Ectodermal cell (in vitro differentiated cells): ENCODE data around the gene IDS.

Source experiments
- H3K27ac ChIP-seq: 2 replicates; pipeline ENCODE4 v1.7.0; 2013; ENCODE audit warnings: mild to moderate bottlenecking, low read depth, low read length; ENCODE audit not compliant: insufficient read depth, poor library complexity, severe bottlenecking
- H3K27me3 ChIP-seq: 2 replicates; pipeline ENCODE4 v1.7.0; 2013; ENCODE audit warnings: mild to moderate bottlenecking, low read length; ENCODE audit not compliant: insufficient read depth, control insufficient read depth, poor library complexity, severe bottlenecking
- H3K36me3 ChIP-seq: one replicate; pipeline ENCODE4 v1.7.0; 2013; ENCODE audit warnings: low read length; ENCODE audit not compliant: control insufficient read depth, insufficient read depth
- H3K4me1 ChIP-seq: one replicate; pipeline ENCODE4 v1.7.0; 2013; ENCODE audit warnings: low read length; ENCODE audit not compliant: control insufficient read depth, insufficient read depth
- H3K4me3 ChIP-seq: 2 replicates; pipeline ENCODE4 v1.7.0; 2013; ENCODE audit warnings: low read depth, low read length, control low read depth; ENCODE audit not compliant: insufficient read depth
- H3K9me3 ChIP-seq: 2 replicates; pipeline ENCODE4 v1.7.0; 2013; ENCODE audit warnings: mild to moderate bottlenecking, low read length, moderate library complexity; ENCODE audit not compliant: control insufficient read depth
- WGBS, 2 experiments: methylation state at CpG; one replicate each; pipeline ENCODE4 v1.1.7; 2013; ENCODE audit warnings: missing lambda C conversion rate in 2 of 2; 5-methylcytosine and 5-hydroxymethylcytosine counted together

Gene IDS

GRCh38 chrX:149462849-149463248 is 42.3 kb downstream of the IDS start:
- H3K27ac ChIP-seq = no peak overlapping the region
- H3K36me3 ChIP-seq = no peaks in the 10 kb centered on the region
- H3K4me3 ChIP-seq = no peak overlapping the region
- no peaks in the 10 kb centered on the region for H3K4me1 ChIP-seq
- H3K9me3 ChIP-seq = no peaks in the 10 kb centered on the region
- 100% methylated on average over 1 of the region's 1 CpG; no CpG with 5 or more reads in 1 of the 2 experiments for WGBS, 2 experiments
- no peaks in the 10 kb centered on the region for H3K27me3 ChIP-seq

DNA sequence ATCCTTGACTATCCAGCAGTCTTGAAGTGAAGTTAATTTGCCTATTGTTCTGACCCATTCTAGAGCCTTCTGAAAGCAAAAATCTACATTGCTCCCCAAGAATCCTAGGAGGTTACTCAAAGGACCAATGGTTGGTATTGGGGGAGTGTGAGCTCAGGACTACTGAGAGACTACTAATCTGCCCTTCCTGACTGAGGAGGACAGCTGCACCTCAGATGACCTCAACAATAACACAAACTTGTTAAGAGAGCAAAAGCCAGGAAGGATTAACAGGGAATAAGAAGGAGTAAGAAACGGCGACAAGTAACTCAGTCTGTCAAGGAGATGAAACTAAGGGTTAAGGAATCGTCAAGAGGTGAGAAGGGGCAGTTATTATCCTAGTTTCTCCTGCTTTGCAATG is 43.4 kb downstream of the IDS start:
- WGBS, 2 experiments = 82 to 93% methylated on average over 3 of the region's 3 CpGs
- Histone ChIP-seq H3K27ac (no peak overlapping the region), H3K4me1 (no peaks in the 10 kb centered on the region), H3K27me3 (no peaks in the 10 kb centered on the region), H3K9me3 (no peaks in the 10 kb centered on the region), H3K36me3 (no peaks in the 10 kb centered on the region), H3K4me3 (no peak overlapping the region)

GRCh38 chrX:149458586-149458985 is 46.5 kb downstream of the IDS start:
- Histone ChIP-seq H3K27ac (no peak overlapping the region), H3K4me3 (no peak overlapping the region), H3K4me1 (no peaks in the 10 kb centered on the region), H3K9me3 (no peaks in the 10 kb centered on the region), H3K27me3 (no peaks in the 10 kb centered on the region), H3K36me3 (no peaks in the 10 kb centered on the region)

GRCh38 chrX:149456476-149457245 is 48.4 kb downstream of the IDS start:
- Histone ChIP-seq H3K27ac (no peak overlapping the region), H3K27me3 (no peaks in the 10 kb centered on the region), H3K4me3 (no peak overlapping the region), H3K9me3 (no peaks in the 10 kb centered on the region), H3K4me1 (no peaks in the 10 kb centered on the region), H3K36me3 (no peaks in the 10 kb centered on the region)
- 94% methylated on average over 9 of the region's 9 CpGs for WGBS, 2 experiments

- Histone ChIP-seq H3K27me3 (no peaks in the 10 kb centered on the region), H3K9me3 (no peaks in the 10 kb centered on the region), H3K4me3 (no peak overlapping the region), H3K36me3 (no peaks in the 10 kb centered on the region), H3K4me1 (no peaks in the 10 kb centered on the region), H3K27ac (no peak overlapping the region)
These were observed 49.2 kb downstream of the IDS start for GRCh38 chrX:149455934-149456333.

GRCh38 chrX:149453906-149454822 is 50.9 kb downstream of the IDS start:
- no peak overlapping the region for H3K4me3 ChIP-seq
- no peaks in the 10 kb centered on the region for H3K36me3 ChIP-seq
- H3K9me3 ChIP-seq = no peaks in the 10 kb centered on the region
- H3K27ac ChIP-seq = no peak overlapping the region
- no peaks in the 10 kb centered on the region for H3K4me1 ChIP-seq
- 92 to 97% methylated on average over 4 to 5 of the region's 6 CpGs for WGBS, 2 experiments
- no peaks in the 10 kb centered on the region for H3K27me3 ChIP-seq

DNA sequence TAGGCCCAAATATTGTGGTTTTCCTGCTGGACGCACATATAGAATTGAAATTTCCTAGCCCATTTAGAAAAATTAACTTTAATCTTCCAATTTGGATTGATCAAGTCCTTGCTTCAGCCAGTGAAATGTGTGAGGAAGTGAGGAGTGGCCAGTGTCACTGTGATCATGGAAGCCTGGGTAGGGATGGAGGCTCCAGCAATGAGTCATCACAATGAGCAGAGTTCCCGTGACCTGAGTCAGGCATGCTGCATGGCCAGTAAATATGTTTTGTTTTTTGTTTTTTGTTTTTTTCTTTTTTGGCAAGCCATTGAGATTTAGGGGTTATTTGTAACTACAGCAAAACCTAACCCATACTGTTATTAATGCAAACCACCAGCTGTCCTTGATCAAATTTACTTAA is 52.1 kb downstream of the IDS start:
- Histone ChIP-seq H3K4me1 (no peaks in the 10 kb centered on the region), H3K4me3 (no peak overlapping the region), H3K27ac (no peak overlapping the region), H3K36me3 (no peaks in the 10 kb centered on the region), H3K9me3 (no peaks in the 10 kb centered on the region), H3K27me3 (no peaks in the 10 kb centered on the region)
- WGBS, 2 experiments = 88 to 91% methylated on average over 1 to 2 of the region's 2 CpGs

- 83 to 95% methylated on average over 4 of the region's 4 CpGs for WGBS, 2 experiments
- no peaks in the 10 kb centered on the region for H3K9me3 ChIP-seq
- no peaks in the 10 kb centered on the region for H3K27me3 ChIP-seq
- H3K4me1 ChIP-seq = no peaks in the 10 kb centered on the region
- no peaks in the 10 kb centered on the region for H3K36me3 ChIP-seq
- H3K27ac ChIP-seq = no peak overlapping the region
- H3K4me3 ChIP-seq = no peak overlapping the region
These were observed 71.7 kb downstream of the IDS start for GRCh38 chrX:149433451-149433850.

DNA sequence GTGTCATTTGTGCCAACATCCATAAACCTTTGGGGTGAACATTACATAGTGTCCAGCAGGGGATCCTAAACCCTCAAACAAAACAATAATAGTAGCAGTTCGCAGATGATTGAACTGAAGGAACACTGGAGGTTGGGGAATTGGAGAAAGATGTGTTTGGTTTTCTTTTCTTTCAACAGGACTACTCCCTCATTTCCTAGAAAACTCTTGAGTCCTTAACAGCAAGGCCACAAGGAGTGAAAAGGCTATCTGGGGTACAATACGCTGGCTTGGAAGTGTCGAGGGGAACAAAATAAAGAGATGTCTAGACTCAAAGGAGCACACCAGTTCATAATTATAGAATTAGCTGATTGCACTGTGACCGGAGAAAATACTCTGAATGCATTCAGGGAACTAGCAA is 72.1 kb downstream of the IDS start:
- WGBS, 2 experiments = 88 to 100% methylated on average over 2 to 4 of the region's 4 CpGs

More for the DNA sequence above, 72.1 kb downstream of the IDS start:
- no peak overlapping the region for H3K4me3 ChIP-seq
- H3K36me3 ChIP-seq = no peaks in the 10 kb centered on the region
- no peak overlapping the region for H3K27ac ChIP-seq
- no peaks in the 10 kb centered on the region for H3K9me3 ChIP-seq
- H3K4me1 ChIP-seq = no peaks in the 10 kb centered on the region
- no peaks in the 10 kb centered on the region for H3K27me3 ChIP-seq
